H1 (cell line): Measurements from ENCODE around the gene CAMTA1. TPM values are rescaled to one million over a fixed set of nuclear protein-coding genes. Genes with fewer than 3 reads are reported as not detected.

Experiments used
- CHD2 ChIP-seq: IDR thresholded peaks from 2 replicates; pipeline ENCODE4 v1.6.1; 2012; ENCODE audit warnings: low read length, improper control_type of control experiment
- CTBP2 ChIP-seq: IDR thresholded peaks from 2 replicates; pipeline ENCODE4 v1.7.0; 2011; ENCODE audit warnings: borderline replicate concordance, mild to moderate bottlenecking, moderate library complexity, mixed read lengths, low read length; ENCODE audit not compliant: insufficient read depth, insufficient read length
- EGR1 ChIP-seq: IDR thresholded peaks from 2 replicates; pipeline ENCODE4 v1.6.1; 2011; ENCODE audit warnings: low read depth, low read length, borderline replicate concordance
- EZH2 ChIP-seq: fragments of 200-600 bp; sonication (generic); IDR thresholded peaks from 2 replicates; pipeline ENCODE4 v1.7.1; 2012; ENCODE audit warnings: low read depth, mild to moderate bottlenecking, moderate library complexity, low read length, inconsistent platforms; ENCODE audit not compliant: severe bottlenecking
- FOSL1 ChIP-seq: IDR thresholded peaks from 2 replicates; pipeline ENCODE4 v1.6.1; 2011; ENCODE audit warnings: mild to moderate bottlenecking, low read depth, low read length, moderate library complexity; ENCODE audit not compliant: insufficient read depth
- KDM4A ChIP-seq: IDR thresholded peaks from one replicate; pipeline ENCODE4 v1.7.1; 2012; ENCODE audit warnings: low read depth, mild to moderate bottlenecking, moderate library complexity, low read length, inconsistent platforms; ENCODE audit not compliant: severe bottlenecking
- POU5F1 ChIP-seq: IDR thresholded peaks from 2 replicates; pipeline ENCODE4 v1.6.1; 2011; ENCODE audit warnings: low read depth, mild to moderate bottlenecking, low read length, moderate library complexity
- USF2 ChIP-seq: IDR thresholded peaks from 2 replicates; pipeline ENCODE4 v1.6.1; 2011; ENCODE audit warnings: low read length, improper control_type of control experiment
- polyA plus RNA-seq, 7 experiments: library from polyadenylated mRNA; depleted of rRNA in 3 of 7; stranded (reverse) in 5 of 7; unstranded in 2 of 7; fragments of >200 nt in 5 of 7; fragments of 200-250 nt in 2 of 7; gene quantifications; 1 replicate in 5 of 7; 2 replicates in 1 of 7; 4 replicates in 1 of 7; pipeline versions ENCODE4 v1.2.1 to v1.2.3, GENCODE V29; 2011 to 2013; ENCODE audit warnings: missing spikeins in 2 of 7, mixed read lengths in 2 of 7
- total RNA-seq: library from RNA; stranded (reverse); fragmentation: NEBNext Ultra II Directional; extraction: Animal tissue kit (Norgen Biotek cat#: 25700); gene quantifications from 2 replicates; pipeline ENCODE4 v1.2.1, GENCODE V29; 2021

CAMTA1 gene
- total and polyA plus RNA-seq, 2 of the 8 experiments (the other 6 are each of a cell fraction or from before 2014, with no cell fraction given): 65.0 to 119 TPM

GRCh38 chr1:7389906-7390603 lies 604.8 kb downstream of the CAMTA1 start (continued):
- no peak for TF ChIP-seq EZH2
- no peak for TF ChIP-seq KDM4A
- no peak for TF ChIP-seq CHD2
- TF ChIP-seq CTBP2: no peak
- no peak for TF ChIP-seq EGR1
- TF ChIP-seq POU5F1: no peak
- TF ChIP-seq USF2: no peak
- no peak for TF ChIP-seq FOSL1
